Measurements from ENCODE around the gene EPHB6. TPM values are rescaled to one million over a fixed set of nuclear protein-coding genes. Genes with fewer than 3 reads are reported as not detected.

EPHB6 gene
- total and polyA plus RNA-seq, 10 of the 15 experiments (the other 5 are each of a cell fraction or from before 2014, with no cell fraction given) = 0.06 to 1.3 (median 0.37) TPM; not detected in 2

- no peak overlapping the region for H3K27ac ChIP-seq (ENCODE audit: control insufficient read depth, insufficient read depth)
- H3K4me1 ChIP-seq (ENCODE audit: control insufficient read depth, insufficient read depth, low read length) = no peaks in the 10 kb centered on the region
- CTCF ChIA-PET = interaction anchor here (1.0 to 1.7 kb wide), 3 partner anchors 9 to 88 kb away, joined by 3 to 5 read pairs (median 3); no protein-coding TSS in a partner anchor
- H3K79me2 ChIP-seq (ENCODE audit: control insufficient read depth, insufficient read depth, low read length) = no peaks in the 10 kb centered on the region
- DNase-seq (ENCODE audit: low read depth, low spot score) (no peak), FAIRE-seq (no peak), ATAC-seq (no peak)
- H3K4me2 ChIP-seq (ENCODE audit: control insufficient read depth, insufficient read depth) = no peak overlapping the region
- H3K36me3 ChIP-seq (ENCODE audit: control insufficient read depth in 2 of 2, insufficient read depth in 2 of 2, low read length in 1 of 2) = no peaks in the 10 kb centered on the region
- no peak overlapping the region for H2AFZ ChIP-seq (ENCODE audit: control insufficient read depth, low read depth, low read length)
- in situ Hi-C loops (cut with MboI) (no loop called here), intact Hi-C loops (cut with micrococcal nuclease; ENCODE audit: unreplicated experiment) (no loop called here)
- no peak overlapping the region for H3K9ac ChIP-seq (ENCODE audit: control insufficient read depth, insufficient read depth, low read length)
- POLR2A ChIA-PET = no interaction called here
- SMC1A ChIA-PET (ENCODE audit: uncharacterized antibody, unreplicated experiment) = no interaction called here
- H3K9me3 ChIP-seq (replicated peaks; ENCODE audit: control insufficient read depth, insufficient read depth, low read length) = no peaks in the 10 kb centered on the region
- H3K27me3 ChIP-seq (replicated peaks in 1 of 2; ENCODE audit: control insufficient read depth in 2 of 2, insufficient read depth in 2 of 2, low read length in 1 of 2) = peaks cover 0 to 5% of the 10 kb centered on the region in 2 experiments; a peak in 3 of 4 replicates
- WGBS (ENCODE audit: insufficient coverage, insufficient replicate concordance, low lambda C conversion rate, missing lambda C conversion rate) = 48% methylated on average over 8 of the region's 8 CpGs
- no peak overlapping the region for H3K4me3 ChIP-seq
- RAD21 ChIA-PET (ENCODE audit: unreplicated experiment) = no interaction called here
- no TSS peak for BruUV-seq (replicated peaks)
- H4K20me1 ChIP-seq (ENCODE audit: control insufficient read depth, insufficient read depth) = no peaks in the 10 kb centered on the region
- TF ChIP-seq POLR2AphosphoS5 (IDR thresholded peaks at IDR 0.05; ENCODE audit: low read length) = no peak
- TF ChIP-seq NRF1 (conservative IDR thresholded peaks at IDR 0.05; ENCODE audit: low read depth, low read length) = no peak
- TF ChIP-seq, protein P1, sequence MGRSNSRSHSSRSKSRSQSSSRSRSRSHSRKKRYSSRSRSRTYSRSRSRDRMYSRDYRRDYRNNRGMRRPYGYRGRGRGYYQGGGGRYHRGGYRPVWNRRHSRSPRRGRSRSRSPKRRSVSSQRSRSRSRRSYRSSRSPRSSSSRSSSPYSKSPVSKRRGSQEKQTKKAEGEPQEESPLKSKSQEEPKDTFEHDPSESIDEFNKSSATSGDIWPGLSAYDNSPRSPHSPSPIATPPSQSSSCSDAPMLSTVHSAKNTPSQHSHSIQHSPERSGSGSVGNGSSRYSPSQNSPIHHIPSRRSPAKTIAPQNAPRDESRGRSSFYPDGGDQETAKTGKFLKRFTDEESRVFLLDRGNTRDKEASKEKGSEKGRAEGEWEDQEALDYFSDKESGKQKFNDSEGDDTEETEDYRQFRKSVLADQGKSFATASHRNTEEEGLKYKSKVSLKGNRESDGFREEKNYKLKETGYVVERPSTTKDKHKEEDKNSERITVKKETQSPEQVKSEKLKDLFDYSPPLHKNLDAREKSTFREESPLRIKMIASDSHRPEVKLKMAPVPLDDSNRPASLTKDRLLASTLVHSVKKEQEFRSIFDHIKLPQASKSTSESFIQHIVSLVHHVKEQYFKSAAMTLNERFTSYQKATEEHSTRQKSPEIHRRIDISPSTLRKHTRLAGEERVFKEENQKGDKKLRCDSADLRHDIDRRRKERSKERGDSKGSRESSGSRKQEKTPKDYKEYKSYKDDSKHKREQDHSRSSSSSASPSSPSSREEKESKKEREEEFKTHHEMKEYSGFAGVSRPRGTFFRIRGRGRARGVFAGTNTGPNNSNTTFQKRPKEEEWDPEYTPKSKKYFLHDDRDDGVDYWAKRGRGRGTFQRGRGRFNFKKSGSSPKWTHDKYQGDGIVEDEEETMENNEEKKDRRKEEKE (IDR thresholded peaks at IDR 0.05) = no peak
- TF ChIP-seq BCL11A (IDR thresholded peaks at IDR 0.05; ENCODE audit: low read depth, low read length) = no peak
- no peak for TF ChIP-seq PAX8 (IDR thresholded peaks at IDR 0.05)
- no peak for TF ChIP-seq NFYB (IDR thresholded peaks at IDR 0.05; ENCODE audit: insufficient read depth, low read depth, low read length)
- TF ChIP-seq E2F8 (IDR thresholded peaks at IDR 0.05; ENCODE audit: low read depth, partially characterized antibody) = no peak
- TF ChIP-seq CBX3 (IDR thresholded peaks at IDR 0.05; ENCODE audit: borderline replicate concordance, low read depth) = no peak
- no peak for TF ChIP-seq HDAC6 (IDR thresholded peaks at IDR 0.05; ENCODE audit: unreplicated experiment)
- TF ChIP-seq TCF3 (IDR thresholded peaks at IDR 0.05; ENCODE audit: borderline replicate concordance, insufficient read depth, low read depth, low read length) = no peak
- no peak for TF ChIP-seq IRF4 (IDR thresholded peaks at IDR 0.05; ENCODE audit: low read depth, low read length)
- TF ChIP-seq HDGF (IDR thresholded peaks at IDR 0.05) = no peak
- no peak for TF ChIP-seq SMAD1 (IDR thresholded peaks at IDR 0.05; ENCODE audit: low read depth, partially characterized antibody)
- TF ChIP-seq KDM1A (IDR thresholded peaks at IDR 0.05; ENCODE audit: borderline replicate concordance) = no peak
- TF ChIP-seq, protein P2, sequence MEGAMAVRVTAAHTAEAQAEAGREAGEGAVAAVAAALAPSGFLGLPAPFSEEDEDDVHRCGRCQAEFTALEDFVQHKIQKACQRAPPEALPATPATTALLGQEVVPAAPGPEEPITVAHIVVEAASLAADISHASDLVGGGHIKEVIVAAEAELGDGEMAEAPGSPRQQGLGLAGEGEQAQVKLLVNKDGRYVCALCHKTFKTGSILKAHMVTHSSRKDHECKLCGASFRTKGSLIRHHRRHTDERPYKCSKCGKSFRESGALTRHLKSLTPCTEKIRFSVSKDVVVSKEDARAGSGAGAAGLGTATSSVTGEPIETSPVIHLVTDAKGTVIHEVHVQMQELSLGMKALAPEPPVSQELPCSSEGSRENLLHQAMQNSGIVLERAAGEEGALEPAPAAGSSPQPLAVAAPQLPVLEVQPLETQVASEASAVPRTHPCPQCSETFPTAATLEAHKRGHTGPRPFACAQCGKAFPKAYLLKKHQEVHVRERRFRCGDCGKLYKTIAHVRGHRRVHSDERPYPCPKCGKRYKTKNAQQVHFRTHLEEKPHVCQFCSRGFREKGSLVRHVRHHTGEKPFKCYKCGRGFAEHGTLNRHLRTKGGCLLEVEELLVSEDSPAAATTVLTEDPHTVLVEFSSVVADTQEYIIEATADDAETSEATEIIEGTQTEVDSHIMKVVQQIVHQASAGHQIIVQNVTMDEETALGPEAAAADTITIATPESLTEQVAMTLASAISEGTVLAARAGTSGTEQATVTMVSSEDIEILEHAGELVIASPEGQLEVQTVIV (IDR thresholded peaks at IDR 0.05; ENCODE audit: borderline replicate concordance, partially characterized antibody) = no peak
- TF ChIP-seq, protein P3, sequence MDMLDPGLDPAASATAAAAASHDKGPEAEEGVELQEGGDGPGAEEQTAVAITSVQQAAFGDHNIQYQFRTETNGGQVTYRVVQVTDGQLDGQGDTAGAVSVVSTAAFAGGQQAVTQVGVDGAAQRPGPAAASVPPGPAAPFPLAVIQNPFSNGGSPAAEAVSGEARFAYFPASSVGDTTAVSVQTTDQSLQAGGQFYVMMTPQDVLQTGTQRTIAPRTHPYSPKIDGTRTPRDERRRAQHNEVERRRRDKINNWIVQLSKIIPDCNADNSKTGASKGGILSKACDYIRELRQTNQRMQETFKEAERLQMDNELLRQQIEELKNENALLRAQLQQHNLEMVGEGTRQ (IDR thresholded peaks at IDR 0.05; ENCODE audit: borderline replicate concordance, low read depth, low read length) = no peak
- TF ChIP-seq RB1 (IDR thresholded peaks at IDR 0.05; ENCODE audit: borderline replicate concordance) = no peak
Measured at GRCh38 chr7:142915315-142915714, 60.4 kb downstream of the EPHB6 start.
